ENCODE results near the gene TRIM65.

TRIM65 gene, protein sequence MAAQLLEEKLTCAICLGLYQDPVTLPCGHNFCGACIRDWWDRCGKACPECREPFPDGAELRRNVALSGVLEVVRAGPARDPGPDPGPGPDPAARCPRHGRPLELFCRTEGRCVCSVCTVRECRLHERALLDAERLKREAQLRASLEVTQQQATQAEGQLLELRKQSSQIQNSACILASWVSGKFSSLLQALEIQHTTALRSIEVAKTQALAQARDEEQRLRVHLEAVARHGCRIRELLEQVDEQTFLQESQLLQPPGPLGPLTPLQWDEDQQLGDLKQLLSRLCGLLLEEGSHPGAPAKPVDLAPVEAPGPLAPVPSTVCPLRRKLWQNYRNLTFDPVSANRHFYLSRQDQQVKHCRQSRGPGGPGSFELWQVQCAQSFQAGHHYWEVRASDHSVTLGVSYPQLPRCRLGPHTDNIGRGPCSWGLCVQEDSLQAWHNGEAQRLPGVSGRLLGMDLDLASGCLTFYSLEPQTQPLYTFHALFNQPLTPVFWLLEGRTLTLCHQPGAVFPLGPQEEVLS

DNA sequence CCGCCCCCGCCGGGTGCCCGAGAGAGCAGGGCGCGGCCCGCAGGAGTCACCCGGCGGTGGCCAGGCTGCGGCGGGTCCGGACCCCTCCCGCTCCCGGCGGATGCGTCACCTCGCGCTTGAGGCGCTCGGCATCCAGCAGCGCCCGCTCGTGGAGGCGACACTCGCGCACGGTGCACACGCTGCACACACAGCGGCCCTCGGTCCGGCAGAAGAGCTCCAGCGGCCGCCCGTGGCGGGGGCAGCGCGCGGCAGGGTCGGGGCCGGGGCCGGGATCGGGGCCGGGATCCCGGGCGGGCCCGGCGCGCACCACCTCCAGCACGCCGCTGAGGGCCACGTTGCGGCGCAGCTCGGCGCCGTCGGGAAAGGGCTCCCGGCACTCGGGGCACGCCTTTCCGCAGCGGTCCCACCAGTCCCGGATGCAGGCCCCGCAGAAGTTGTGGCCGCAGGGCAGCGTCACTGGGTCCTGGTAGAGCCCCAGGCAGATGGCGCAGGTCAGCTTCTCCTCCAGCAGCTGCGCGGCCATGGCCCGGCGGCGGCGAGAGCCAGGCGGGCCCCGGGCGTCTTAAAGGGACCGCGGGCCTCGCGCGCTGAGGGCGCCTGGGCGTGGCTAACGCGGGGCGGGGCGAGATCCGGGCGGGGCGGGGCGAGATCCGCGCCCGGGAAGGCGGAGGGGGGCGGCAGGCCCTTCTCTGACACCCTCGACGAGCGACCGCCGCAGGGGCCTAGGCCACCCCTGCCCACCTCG is at the start of gene TRIM65:
TRIM65 (minus strand) TSS at position 537 of the 745 bp plus-strand sequence; CDS start at position 523, 14 bp downstream.
- peak; percentile 54 for DNase-seq

DNA sequence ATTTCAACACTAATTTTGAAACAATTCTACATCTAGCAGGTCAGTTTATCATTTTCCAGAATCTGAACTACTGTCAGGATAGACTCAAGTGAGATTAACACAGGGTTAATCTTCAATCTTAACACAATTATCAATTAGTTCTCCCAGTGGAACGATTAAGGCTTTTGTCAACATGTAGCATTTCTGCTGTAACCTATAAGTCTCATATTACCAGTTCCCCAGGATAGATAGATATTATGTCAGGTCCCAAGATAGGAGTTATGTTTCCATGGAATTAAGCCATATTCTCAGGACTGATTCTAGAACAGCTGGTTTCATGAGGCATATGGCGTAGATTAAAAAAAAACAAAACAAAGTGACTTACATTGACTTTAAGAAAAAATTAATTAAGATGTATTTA is 48.5 kb upstream of the TRIM65 start:
- DNase-seq, result no peak

DNA sequence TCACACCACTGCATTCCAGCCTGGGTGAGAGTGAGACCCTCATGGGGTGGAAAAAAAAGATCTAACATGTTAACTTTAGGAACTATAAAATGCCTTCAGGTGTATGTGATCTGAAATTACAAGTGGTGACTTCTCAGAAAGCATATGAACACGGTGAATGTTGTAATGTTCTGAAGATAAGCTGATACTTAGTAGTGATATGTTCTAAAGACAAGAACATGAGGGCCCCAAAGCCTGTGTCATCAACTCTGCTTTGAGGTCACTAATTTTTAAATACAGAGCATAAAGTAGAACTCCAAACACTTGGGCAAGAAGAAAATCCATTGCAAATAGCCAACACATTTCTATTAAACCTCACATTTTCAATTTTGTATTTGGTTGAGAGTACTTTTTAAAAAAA is 46.7 kb upstream of the TRIM65 start:
- no peak for DNase-seq

DNA sequence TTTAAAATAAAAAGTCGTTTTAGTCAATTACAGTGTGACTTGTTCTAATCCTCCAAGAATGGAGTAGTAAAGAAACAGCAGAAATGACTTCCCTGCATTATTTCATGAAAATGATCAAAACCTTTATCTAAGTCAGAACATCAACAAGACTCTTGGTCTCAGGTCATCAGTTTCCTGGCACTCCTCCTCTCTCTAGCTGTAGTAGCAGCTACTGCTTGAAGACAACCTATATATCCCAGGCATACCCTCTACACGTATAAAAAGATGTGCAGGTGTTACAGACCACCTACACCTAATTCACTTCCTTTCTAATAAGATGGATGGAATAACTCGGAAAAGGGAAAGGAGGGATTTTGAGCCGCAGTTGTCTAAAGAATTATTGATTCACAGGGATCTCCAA is 45.7 kb upstream of the TRIM65 start:
- DNase-seq, result no peak

DNA sequence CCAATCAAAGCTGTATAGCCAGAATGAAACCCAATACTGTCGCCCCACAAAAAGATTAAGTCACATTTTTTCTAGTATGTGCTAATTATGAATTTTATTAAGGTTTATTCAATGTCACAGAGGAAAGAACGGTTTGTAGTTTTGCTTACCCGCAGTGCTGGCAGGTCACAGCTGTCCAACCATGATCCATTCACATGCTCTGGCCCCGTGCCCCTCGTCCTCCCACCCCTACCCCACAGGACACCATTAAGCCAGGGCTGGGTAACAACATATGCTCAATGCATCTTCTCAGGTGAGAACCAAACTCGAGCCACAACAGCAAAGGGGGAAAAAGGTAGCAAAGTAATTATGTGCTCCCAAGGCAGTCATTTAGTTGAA is 44.7 kb upstream of the TRIM65 start:
- DNase-seq, result no peak

DNA sequence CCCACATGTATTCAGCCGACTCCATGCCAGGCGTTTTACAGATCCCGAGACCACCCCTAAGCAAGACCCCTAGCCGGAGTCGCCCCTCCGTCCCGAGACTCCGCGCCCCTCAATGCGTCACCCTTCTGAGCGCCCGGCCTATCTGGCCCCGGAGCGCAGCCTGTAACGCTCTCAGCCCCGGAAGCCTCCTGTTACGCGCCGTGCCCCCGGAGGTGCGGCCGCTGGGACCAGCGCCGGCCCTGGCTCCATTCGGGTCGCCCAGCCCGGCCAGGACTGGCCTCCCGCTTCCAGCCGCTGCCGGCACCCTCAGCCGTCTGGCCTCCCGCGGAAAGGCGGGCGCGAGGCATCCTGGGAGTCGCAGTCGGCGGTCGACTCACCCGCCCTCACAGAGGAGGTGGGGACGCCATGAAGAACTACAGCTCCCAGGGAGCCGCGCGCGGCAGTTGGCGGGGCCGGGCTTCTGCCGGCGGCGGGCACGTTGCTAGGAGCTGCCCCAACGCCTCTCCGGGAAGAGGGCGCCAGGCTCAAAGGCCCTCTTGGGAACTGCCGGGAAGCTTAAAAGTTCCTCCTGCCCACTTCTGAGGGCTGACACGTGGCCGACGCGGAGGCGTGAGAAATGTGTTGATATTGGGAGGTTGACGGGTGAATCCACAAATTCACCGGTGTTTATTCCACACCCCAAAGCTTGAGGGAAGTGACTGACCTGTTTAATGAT is 44.1 kb upstream of the TRIM65 start, which contains the start of gene FBF1:
FBF1 (minus strand) TSS at position 316 of the 715 bp plus-strand sequence. CDS start 2,893 bp downstream, outside the sequence.
- peak; percentile 95 for DNase-seq

DNA sequence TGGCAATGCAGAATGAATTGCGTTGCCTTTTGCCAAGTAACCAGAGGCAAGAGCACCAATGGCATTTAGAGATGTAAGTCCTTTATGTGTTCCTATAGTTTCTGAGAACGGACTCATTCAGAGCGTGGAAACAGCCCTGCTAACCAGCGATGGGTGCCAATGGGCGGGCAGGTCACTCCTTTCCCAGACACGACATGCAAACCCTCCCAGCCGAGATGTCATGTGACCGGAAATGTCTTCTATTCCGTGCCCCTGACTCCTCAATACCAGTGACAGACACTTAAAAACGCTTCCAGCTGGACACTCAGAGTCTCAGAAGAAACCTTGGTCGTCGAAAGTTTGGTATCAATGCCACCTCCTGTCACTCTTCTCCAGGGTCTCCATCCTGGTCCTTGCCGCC is 40.9 kb upstream of the TRIM65 start:
- DNase-seq, result no peak

DNA sequence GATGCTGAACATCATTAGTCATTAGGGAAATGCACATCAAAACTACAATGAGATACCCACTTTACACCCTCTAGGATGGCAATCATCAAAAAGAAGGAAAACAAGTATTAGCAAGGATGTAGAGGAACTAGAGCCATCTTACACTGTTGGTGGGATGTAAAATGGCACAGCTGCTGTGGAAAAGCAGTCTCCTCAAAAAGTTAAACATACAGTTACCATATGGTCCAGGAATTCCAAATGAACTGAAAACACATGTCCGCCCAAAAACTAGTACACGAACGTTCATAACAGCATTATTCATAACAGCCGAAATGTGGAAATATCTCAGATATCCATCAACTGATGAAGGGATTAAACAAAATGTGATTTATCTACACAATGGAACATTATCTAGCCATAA is 37.1 kb upstream of the TRIM65 start:
- DNase-seq, result no peak

DNA sequence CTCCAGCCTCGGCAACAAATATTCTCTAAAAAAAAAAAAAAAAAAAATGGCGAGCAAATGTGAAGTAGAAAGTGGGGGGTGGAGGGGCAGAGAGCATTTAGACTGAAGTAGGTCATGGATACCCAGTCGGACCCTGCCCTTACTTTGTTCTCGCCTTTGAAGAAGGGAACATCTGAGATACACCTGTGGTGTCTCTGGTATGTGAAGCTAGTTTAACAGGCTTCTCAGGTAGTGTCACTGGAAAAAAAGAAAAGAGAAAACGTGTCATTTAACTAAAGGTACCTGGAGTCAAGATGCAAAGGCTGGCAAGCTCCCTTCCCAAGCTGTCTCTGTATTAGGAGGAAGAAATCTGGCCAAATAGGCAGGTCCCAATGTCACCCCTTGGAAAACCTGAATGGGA is 36.1 kb upstream of the TRIM65 start:
- no peak for DNase-seq

DNA sequence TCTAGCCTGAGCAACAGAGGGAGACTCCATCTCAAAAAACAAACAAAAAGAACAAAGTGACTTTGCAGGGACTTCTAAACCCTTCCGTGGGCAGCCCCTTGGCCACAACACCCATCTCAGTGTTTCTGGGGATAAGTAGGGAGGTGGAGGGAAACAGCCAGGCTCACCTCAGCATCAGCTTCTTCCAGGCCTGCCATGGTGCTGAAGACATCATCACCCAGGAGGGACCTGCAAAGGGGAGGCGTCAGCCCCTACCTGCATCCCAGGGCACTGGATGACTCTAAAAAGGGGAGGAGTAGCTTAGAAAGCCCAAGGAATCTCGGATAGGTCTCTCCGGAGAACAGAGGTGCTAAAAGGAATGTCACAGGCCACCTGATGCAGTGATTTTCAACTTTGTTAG is 34.3 kb upstream of the TRIM65 start:
- DNase-seq, result no peak

DNA sequence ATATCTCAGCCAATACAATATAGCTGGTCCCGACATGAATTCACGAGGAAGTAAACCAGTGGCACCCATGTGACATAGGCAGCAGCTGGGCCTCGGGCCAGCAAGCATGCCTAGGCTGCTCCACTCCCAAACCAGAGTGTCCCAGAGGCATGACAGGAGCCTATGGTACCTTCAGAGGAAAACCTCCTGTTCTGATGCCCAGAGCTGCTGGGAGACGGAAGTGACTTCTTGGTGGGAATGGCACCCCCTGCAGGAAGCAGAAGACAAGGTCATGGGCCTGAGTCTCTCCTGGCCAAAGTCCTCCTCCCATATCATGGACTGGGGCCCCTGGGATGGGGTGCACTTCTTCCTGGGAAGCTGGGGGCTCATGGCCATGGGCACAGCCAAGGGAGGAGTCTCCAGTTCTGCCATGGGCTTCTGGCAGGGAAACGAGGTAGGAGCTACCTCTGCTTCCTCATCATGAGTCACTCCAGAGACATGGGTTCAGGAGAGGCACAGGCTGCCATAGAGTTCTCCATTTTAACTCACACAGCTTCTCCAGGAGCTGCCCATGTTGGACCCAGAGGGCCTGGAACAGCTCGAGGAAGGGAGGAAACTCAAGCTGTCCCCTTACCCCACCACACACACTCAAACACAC is 30.7 kb upstream of the TRIM65 start:
- DNase-seq, result no peak

DNA sequence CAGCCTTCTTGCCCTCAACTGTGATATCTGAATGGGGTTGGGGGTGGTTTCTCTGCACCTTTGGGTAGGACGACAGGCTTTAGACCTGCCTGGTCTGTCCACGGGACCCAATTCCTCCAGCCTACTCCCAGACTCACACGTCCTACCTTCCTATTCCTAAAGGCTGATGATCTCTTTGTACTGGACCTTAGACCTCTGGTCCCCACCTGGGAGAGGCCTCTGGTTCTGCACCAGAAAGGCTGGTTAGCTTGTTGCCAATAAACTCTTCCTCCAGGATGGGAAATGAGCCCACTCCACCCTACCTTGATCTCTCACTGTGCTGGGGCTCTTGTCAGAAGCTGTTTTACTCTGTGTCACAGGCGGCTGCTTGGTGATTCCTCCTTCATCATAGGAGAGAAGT is 29.7 kb upstream of the TRIM65 start:
- no peak for DNase-seq

DNA sequence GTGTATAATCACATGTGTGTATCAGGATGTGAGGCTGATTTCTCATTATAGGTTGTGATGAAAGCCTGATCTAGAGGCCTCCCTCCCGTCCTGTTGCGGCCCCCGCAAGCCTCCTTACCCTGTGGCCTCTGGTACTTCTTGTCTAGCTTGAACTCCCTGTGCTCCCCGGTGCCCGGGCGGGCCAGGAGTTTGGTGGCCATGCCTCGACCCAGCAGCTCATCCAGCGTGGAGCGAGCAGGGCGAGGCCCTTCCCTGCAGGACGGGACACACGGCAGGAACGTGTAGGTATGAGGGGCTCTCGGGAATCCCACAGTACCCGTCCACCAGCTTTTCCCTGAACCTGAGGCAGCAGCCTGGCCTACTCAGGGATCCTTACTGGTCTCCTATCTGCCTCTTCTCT is 29.2 kb upstream of the TRIM65 start:
- DNase-seq, result no peak

DNA sequence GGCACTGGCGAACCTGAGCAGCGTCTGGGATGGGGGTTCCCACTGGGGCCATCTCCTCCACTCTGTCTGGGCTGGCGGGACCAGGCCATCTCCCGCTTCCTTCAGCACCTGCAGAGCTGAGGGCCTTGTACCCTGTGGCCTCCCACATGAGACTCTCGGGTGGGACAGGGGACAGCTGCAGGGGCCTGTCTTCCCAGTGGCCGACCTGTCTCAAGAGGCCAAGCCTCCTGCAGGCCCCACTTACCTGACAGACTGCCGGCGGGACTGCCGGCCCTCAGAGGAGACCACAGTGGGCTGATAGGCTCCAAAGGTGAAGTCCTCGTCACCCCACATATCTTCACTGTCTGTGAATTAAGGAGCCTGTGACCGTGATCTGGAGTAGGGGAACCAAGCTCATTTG is 28.4 kb upstream of the TRIM65 start:
- no peak for DNase-seq

DNA sequence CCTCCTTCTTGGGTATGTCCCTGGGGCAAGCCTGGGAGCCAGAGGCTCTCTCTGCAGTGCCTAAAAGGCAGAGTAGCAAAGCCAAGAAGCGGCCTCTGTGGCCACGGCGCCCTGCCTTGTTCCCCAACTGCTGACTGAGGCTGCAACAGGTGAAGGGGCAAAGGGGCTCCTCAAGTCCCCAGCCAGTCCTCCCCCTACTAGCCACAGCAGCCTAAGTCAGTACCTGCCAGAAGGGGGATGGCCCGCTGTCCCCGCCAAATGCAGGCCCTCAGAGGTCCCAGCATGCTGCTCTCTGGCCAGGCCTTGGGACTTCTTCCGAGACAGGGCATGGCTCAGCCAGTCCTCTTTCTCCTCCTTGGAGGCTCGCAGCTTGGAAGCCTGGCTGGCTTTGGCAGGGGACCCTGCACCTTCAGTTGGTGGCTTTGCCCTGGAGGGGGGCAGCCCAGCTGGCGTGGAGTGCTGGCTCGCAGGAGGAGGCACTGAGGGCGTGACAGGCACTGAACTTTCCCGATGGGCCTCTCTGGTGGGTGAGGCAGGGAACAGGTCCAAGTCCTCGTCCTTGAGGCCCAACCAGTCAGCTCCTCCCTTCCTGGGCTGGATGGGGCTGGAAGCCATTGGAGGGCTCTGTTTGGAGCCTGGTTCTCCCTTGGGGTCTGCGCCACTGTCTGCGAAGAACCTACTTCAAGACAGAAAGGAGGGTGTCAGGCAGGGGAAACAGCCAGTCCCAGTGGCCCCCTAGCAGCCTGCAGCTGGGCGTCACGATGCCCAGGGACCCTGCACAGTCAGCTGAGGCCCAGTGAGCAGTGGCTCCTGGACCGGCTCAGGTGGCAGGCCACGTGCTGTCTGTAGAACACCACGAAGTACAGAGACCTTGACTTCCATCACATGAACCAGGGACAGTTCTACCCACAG is 26.5 kb upstream of the TRIM65 start:
- DNase-seq, result no peak

DNA sequence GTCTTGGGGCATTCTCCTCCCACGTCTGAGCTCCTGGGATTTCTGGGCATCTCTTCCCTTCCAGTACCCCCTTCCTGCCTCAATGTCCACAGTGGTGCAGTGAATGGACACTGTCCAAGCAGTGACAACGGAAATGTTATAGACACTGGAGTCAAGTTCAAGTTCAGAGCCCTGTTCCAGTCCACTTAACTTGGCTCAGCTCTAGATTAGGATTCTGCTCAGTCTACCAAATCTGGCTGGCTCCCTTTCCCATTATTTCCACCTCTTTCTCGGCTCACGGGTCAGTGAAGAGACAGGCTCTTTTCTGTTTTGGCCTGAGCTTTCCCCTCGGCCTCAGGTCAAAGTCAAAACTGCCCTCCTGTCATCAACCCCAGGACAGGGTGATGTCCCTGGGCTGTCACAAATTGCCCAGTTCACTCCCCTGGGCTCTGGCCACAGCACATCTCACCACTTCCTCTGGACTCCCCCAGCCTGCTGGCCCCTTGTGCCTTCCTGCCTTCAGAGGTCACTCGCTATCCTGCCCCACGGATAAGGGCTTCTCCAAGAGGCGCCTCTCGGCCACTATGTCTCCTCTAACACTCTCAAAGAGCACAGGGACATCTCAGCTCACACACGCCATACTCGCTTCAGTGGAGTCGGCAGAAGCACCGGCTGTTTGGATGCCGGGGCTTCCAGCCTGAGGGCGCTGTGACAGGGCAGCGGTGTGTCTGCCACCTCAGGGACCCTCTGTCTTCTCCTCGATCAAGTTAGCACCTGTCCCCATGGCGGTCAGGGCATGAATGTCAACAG is 25.6 kb upstream of the TRIM65 start:
- DNase-seq, result no peak

DNA sequence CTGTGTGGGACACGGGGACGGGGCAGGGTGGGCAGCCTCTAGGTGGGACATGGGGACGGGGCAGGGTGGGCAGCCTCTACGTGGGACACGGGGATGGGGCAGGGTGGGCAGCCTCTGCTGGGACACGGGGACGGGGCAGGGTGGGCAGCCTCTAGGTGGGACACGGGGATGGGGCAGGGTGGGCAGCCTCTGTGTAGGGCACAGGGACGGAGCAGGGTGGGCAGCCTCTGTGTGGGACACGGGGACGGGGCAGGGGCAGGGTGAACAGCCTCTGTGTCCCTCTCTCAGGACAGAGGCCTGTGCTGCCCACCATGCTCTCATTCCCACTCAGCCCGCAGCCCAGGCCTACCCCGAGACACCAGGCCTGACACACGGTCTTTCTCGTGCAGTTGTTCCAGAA is 24.8 kb upstream of the TRIM65 start:
- no peak for DNase-seq

DNA sequence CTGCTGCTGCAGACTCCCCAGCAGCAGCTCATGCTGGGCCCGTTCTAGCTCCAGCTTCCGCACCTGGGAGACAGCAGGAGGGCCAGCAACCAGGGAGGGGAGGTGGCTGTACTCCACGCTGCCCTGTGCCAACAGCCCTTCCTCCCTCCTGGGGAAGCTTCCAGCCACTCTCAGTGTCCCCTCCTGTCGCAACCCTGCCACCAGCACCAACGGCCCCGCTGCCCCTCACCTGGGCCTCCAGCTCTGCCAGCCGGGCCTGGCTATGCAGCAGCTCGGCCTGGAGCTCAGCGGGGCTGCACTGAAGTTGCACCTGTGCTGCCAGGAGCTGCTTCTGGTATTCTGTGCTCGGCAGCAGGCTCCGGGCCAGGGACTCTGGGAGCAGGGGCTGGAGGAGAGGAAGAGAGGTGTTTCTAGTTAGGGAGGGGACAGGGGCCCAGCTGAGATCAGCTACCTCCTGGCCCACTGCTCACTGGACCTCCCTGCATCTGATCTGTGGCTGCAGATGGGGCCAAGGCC is 23.4 kb upstream of the TRIM65 start:
- no peak for DNase-seq

DNA sequence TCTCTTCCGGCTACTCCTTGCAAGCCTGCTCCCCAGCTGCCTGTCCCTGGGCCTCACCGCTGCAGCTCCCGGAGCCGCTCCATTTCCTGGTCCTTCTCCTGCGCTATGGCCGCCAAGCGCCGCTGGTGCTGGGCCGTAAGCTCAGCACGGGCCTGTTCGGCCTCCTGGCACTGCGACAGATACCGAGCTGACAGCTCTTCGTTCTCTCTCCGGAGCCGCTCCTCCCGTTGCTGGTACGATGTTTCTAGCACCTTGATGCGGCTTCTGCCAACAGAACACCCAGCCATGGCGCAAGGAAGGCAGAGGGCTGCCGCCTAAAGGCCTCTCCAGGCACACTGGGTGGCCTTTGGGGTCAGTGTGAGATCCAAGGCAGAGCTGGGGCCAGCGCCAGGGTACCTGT is 22.9 kb upstream of the TRIM65 start:
- DNase-seq, result no peak

DNA sequence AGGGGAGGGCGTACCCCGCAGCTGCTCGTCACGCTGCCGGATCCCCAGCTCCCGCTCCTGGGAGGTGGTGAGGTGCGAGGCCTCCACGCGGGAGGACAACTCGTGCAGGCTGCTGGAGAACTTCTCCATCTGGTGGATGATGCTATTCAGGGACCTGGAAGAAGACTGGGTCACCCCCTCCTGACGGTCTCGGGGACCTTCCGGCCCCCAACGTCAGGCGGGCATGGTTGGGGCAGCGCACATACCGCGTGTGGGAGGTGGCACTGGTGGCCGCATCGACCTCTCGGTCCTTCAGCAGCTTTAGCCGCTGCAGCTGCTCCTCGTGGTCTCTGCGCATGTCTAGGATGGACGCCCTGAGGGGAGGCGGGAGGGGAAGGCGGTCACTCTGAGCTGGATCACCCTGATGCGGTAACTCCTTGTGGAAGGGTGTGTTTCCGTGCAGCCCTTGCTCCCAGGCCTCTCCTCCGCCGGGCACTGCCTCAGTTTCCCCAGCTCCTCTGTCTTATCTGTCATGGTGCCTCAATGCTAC is 21.2 kb upstream of the TRIM65 start:
- DNase-seq, result no peak

All from amniotic stem cell (primary cell).